DND-41 (cell line): ENCODE data around the gene JCAD.
"Not testable (repeated sequence)": the region's sequence is repeated elsewhere in the genome, so short reads cannot be mapped to it uniquely, and the experiment has no call there.

Experiments used
- ATAC-seq: fragments of 200-7000 bp; cut with Tn5 transposase; 3 replicates; pipeline ENCODE4 v1.9.1; 2021; ENCODE audit warnings: low read depth; ENCODE audit not compliant: insufficient read depth
- DNase-seq: peaks from one replicate; pipeline ENCODE4 v3.0.0-alpha.2; 2020
- H2AFZ ChIP-seq: 2 replicates; pipeline ENCODE4 v1.6.0; 2012; ENCODE audit warnings: low read depth, low read length
- H3K27ac ChIP-seq: 2 replicates; pipeline ENCODE4 v1.5.1; 2012; ENCODE audit warnings: low read length, inconsistent platforms
- H3K27me3 ChIP-seq: fragments of 200-600 bp; sonication (generic); 2 replicates; pipeline ENCODE4 v1.6.0; 2012; ENCODE audit warnings: low read length, mild to moderate bottlenecking, inconsistent platforms; ENCODE audit not compliant: insufficient read depth, poor library complexity
- H3K36me3 ChIP-seq: 2 replicates; pipeline ENCODE4 v1.5.1; 2012; ENCODE audit warnings: low read length, inconsistent platforms; ENCODE audit not compliant: insufficient read depth
- H3K4me1 ChIP-seq: 2 replicates; pipeline ENCODE4 v1.5.1; 2012; ENCODE audit warnings: mild to moderate bottlenecking, low read length; ENCODE audit not compliant: insufficient read depth
- H3K4me2 ChIP-seq: 2 replicates; pipeline ENCODE4 v1.6.0; 2012; ENCODE audit warnings: mild to moderate bottlenecking, moderate library complexity, low read length, inconsistent platforms; ENCODE audit not compliant: insufficient read depth
- H3K4me3 ChIP-seq, 2 experiments: fragments of 200-600 bp in 1 of 2; shearing (Covaris generic) in 1 of 2; 2 replicates each; pipeline ENCODE4 v1.5.1; 2012 to 2016; ENCODE audit warnings: inconsistent platforms in 2 of 2, low read length in 2 of 2, mild to moderate bottlenecking in 2 of 2, low read depth in 1 of 2, moderate library complexity in 1 of 2
- H3K79me2 ChIP-seq: 2 replicates; pipeline ENCODE4 v1.6.0; 2012; ENCODE audit warnings: low read length, inconsistent platforms; ENCODE audit not compliant: insufficient read depth
- H3K9ac ChIP-seq: 2 replicates; pipeline ENCODE4 v1.6.0; 2012; ENCODE audit warnings: low read depth, mild to moderate bottlenecking, inconsistent platforms, low read length, moderate library complexity
- H3K9me3 ChIP-seq: 2 replicates; pipeline ENCODE4 v1.5.1; 2012; ENCODE audit warnings: low read length, moderate library complexity, mild to moderate bottlenecking, inconsistent platforms; ENCODE audit not compliant: insufficient read depth, severe bottlenecking
- H4K20me1 ChIP-seq: 2 replicates; pipeline ENCODE4 v1.6.0; 2012; ENCODE audit warnings: low read length; ENCODE audit not compliant: insufficient read depth
- CTCF ChIP-seq: IDR thresholded peaks from 2 replicates; pipeline ENCODE4 v1.5.1; 2012; ENCODE audit warnings: borderline replicate concordance, low read length, moderate library complexity, mild to moderate bottlenecking; ENCODE audit not compliant: poor library complexity, severe bottlenecking; ENCODE audit errors: extremely low read depth
- EZH2 ChIP-seq: IDR thresholded peaks from 3 replicates; pipeline ENCODE4 v1.6.1; 2012; ENCODE audit warnings: borderline replicate concordance, low read depth, mild to moderate bottlenecking, moderate library complexity, low read length, inconsistent platforms; ENCODE audit not compliant: severe bottlenecking

The JCAD gene

DNA sequence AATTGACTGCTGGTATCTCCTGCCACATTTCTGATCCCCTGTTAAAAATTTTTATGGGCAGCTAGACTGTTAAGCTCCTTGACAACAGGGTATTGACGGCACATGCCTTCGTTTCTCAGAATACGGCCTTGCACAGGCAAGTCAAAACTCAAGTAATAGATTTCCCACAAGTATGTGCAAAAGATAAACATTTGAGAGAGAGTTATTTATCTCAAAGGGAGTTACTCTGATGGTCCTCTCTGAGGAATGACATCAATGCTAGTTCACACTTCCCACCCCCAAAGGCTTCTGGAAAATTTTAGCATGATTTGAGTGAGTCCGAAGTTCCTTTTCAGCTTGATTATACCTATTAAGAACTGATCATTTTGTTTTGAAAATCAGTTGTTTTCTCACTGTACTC lies 71.9 kb downstream of the JCAD start:
- no peaks in the 10 kb centered on the region for H3K79me2 ChIP-seq
- no peak overlapping the region for H3K9ac ChIP-seq
- no peak overlapping the region for H2AFZ ChIP-seq
- no peak overlapping the region for H3K27ac ChIP-seq
- DNase-seq = no peak
- no peaks in the 10 kb centered on the region for H3K27me3 ChIP-seq
- no peaks in the 10 kb centered on the region for H4K20me1 ChIP-seq
- peaks cover 8% of the 10 kb centered on the region for H3K9me3 ChIP-seq
- TF ChIP-seq CTCF = no peak
- no peak for TF ChIP-seq EZH2
- no peaks in the 10 kb centered on the region for H3K36me3 ChIP-seq
- ATAC-seq = no peak
- H3K4me2 ChIP-seq = no peak overlapping the region
- no peaks in the 10 kb centered on the region for H3K4me1 ChIP-seq
- H3K4me3 ChIP-seq = no peak overlapping the region

DNA sequence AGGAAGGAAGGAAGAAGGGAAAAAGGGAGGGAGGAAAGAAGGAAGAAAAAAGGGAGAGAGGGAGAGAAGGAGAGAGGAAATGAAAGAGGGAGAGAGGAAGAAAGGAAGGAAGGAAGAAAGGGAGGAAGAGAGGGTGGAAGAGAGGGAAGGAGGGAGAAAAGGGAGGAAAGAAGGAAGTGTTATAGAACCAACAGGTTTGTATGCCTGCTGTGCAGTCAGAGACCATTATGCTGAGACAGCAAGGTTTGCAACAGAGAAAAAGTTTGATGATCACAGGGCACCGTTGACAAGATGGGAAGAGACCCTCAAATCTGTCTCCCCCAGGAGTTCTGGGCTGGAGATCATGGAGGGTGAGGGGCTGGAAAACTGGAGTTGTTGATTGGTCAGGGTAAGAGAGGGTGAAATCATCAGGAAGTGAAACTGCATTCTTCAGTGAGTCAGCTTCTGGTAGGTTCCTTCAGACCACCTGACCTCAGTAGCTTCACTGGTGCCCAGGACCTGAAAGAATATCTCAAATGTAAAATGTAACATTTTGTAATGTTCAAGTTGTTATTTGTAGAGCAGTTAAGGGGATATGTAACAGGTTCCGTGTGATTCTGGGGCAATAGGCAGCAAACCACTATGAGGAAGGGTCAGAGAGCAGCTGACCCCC lies 76.3 kb downstream of the JCAD start:
- Histone ChIP-seq H3K4me2 (no peak overlapping the region), H3K36me3 (no peaks in the 10 kb centered on the region), H3K27me3 (no peaks in the 10 kb centered on the region), H3K9ac (no peak overlapping the region), H3K4me3 (no peak overlapping the region), H3K9me3 (peaks cover 11% of the 10 kb centered on the region), H4K20me1 (no peaks in the 10 kb centered on the region), H2AFZ (0 out of 2 replicates have a peak overlapping the region, but pooled peaks have one; percentile 2), H3K27ac (no peak overlapping the region), H3K4me1 (no peaks in the 10 kb centered on the region), H3K79me2 (no peaks in the 10 kb centered on the region)
- ATAC-seq (no peak), DNase-seq (no peak)
- TF ChIP-seq EZH2 = no peak
- no peak for TF ChIP-seq CTCF

GRCh38 chr10:29981510-29981909 lies 77.9 kb downstream of the JCAD start:
- Histone ChIP-seq H3K27ac (no peak overlapping the region), H3K4me3 (no peak overlapping the region), H3K36me3 (no peaks in the 10 kb centered on the region), H3K9me3 (peaks cover 11% of the 10 kb centered on the region), H3K27me3 (no peaks in the 10 kb centered on the region), H3K4me2 (no peak overlapping the region), H4K20me1 (no peaks in the 10 kb centered on the region), H3K4me1 (no peaks in the 10 kb centered on the region), H3K79me2 (no peaks in the 10 kb centered on the region), H3K9ac (no peak overlapping the region), H2AFZ (no peak overlapping the region)
- TF ChIP-seq EZH2 = no peak
- no peak for TF ChIP-seq CTCF
- ATAC-seq = no peak
- DNase-seq = no peak

GRCh38 chr10:29980084-29980483 lies 79.3 kb downstream of the JCAD start:
- Histone ChIP-seq H3K27me3 (no peaks in the 10 kb centered on the region), H3K4me3 (no peak overlapping the region), H3K9me3 (peaks cover 11% of the 10 kb centered on the region), H3K9ac (no peak overlapping the region), H3K4me2 (no peak overlapping the region), H2AFZ (no peak overlapping the region), H3K79me2 (no peaks in the 10 kb centered on the region), H3K4me1 (no peaks in the 10 kb centered on the region), H3K36me3 (no peaks in the 10 kb centered on the region), H3K27ac (no peak overlapping the region), H4K20me1 (no peaks in the 10 kb centered on the region)
- DNase-seq (no peak), ATAC-seq (no peak)
- TF ChIP-seq EZH2 = no peak
- TF ChIP-seq CTCF = no peak

GRCh38 chr10:29979421-29979779 lies 80.0 kb downstream of the JCAD start:
- not testable (repeated sequence) for H3K36me3 ChIP-seq, DNase-seq, H3K4me2 ChIP-seq, H2AFZ ChIP-seq, ATAC-seq, H3K4me3 ChIP-seq, H3K27ac ChIP-seq, H3K79me2 ChIP-seq, H3K4me1 ChIP-seq, H4K20me1 ChIP-seq, H3K27me3 ChIP-seq, H3K9ac ChIP-seq
- H3K9me3 ChIP-seq = peaks cover 18% of the 10 kb centered on the region
